ENCODE measurements around the gene ZNF496.

ZNF496 gene

GRCh38 chr1:247347477-247348222, 16.0 kb upstream of the ZNF496 start:
- peak; percentile 18 to 52 for ATAC-seq (replicated peaks)
- Mint-ChIP-seq H3K27ac (no peak overlapping the region), H3K9me3 (peaks cover 2 to 3% of the 10 kb centered on the region in 2 donors), H3K4me3 (peak overlapping the region in 1 of 2 donors; percentile 55), H3K27me3 (peaks cover 7% of the 10 kb centered on the region in 2 donors), H3K4me1 (peaks cover 2 to 18% of the 10 kb centered on the region in 2 donors), H3K36me3 (peaks cover 5 to 8% of the 10 kb centered on the region in 2 donors)
- no peak for DNase-seq

DNA sequence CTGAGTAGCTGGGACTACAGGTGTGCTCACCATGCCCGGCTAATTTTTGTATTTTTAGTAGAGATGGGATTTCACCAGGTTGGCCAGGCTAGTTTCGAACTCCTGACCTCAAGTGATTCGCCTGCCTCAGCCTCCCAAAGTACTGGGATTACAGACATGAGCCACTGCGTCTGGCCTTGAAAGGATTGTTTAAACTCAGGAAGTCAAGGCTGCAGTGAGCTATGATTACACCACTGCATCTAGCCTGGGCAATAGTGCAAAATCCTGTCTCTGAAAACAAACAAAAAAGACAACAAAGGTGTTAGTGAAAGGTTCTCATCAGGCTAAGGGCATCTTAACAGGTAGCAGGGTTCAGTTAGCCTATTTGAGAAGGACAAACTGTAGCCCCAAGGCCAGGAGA, 14.2 kb upstream of the ZNF496 start:
- peaks cover 2 to 3% of the 10 kb centered on the region in 2 donors for H3K9me3 Mint-ChIP-seq

GRCh38 chr1:247343801-247344200, 12.1 kb upstream of the ZNF496 start:
- no peak for DNase-seq
- H3K4me1 Mint-ChIP-seq = peaks cover 8 to 15% of the 10 kb centered on the region in 2 donors

More for the DNA sequence above, 14.2 kb upstream of the ZNF496 start:
- ATAC-seq (replicated peaks) (no peak), DNase-seq (no peak)
- Mint-ChIP-seq H3K4me1 (peaks cover 8 to 20% of the 10 kb centered on the region in 2 donors), H3K27ac (no peak overlapping the region), H3K27me3 (peaks cover 7% of the 10 kb centered on the region in 2 donors), H3K36me3 (peaks cover 5 to 11% of the 10 kb centered on the region in 2 donors), H3K4me3 (no peak overlapping the region)

GRCh38 chr1:247338723-247339275, 7.1 kb upstream of the ZNF496 start:
- peaks cover 8 to 26% of the 10 kb centered on the region in 2 donors for H3K36me3 Mint-ChIP-seq
- no peak overlapping the region for H3K4me3 Mint-ChIP-seq
- no peaks in the 10 kb centered on the region for H3K27me3 Mint-ChIP-seq
- no peak for ATAC-seq (replicated peaks)
- H3K4me1 Mint-ChIP-seq = peaks cover 25 to 32% of the 10 kb centered on the region in 2 donors
- DNase-seq = no peak
- no peak overlapping the region for H3K27ac Mint-ChIP-seq
- no peaks in the 10 kb centered on the region for H3K9me3 Mint-ChIP-seq

More at GRCh38 chr1:247343801-247344200, 12.1 kb upstream of the ZNF496 start:
- Mint-ChIP-seq H3K9me3 (no peaks in the 10 kb centered on the region), H3K36me3 (peaks cover 0 to 8% of the 10 kb centered on the region in 2 donors), H3K27me3 (no peaks in the 10 kb centered on the region), H3K27ac (no peak overlapping the region), H3K4me3 (no peak overlapping the region)
- no peak for ATAC-seq (replicated peaks)

GRCh38 chr1:247337961-247338360, 6.3 kb upstream of the ZNF496 start:
- ATAC-seq (replicated peaks) (no peak), DNase-seq (no peak)
- Mint-ChIP-seq H3K27ac (no peak overlapping the region), H3K9me3 (no peaks in the 10 kb centered on the region), H3K27me3 (no peaks in the 10 kb centered on the region), H3K4me1 (peaks cover 27% of the 10 kb centered on the region in 2 donors), H3K36me3 (peaks cover 9 to 29% of the 10 kb centered on the region in 2 donors), H3K4me3 (no peak overlapping the region)

GRCh38 chr1:247337250-247337746, 5.6 kb upstream of the ZNF496 start:
- no peak for ATAC-seq (replicated peaks)
- DNase-seq = no peak
- Mint-ChIP-seq H3K27ac (no peak overlapping the region), H3K4me3 (no peak overlapping the region), H3K27me3 (no peaks in the 10 kb centered on the region), H3K9me3 (no peaks in the 10 kb centered on the region), H3K4me1 (peaks cover 27 to 28% of the 10 kb centered on the region in 2 donors), H3K36me3 (peaks cover 9 to 31% of the 10 kb centered on the region in 2 donors)

- Mint-ChIP-seq H3K9me3 (no peaks in the 10 kb centered on the region), H3K4me3 (no peak overlapping the region), H3K27me3 (no peaks in the 10 kb centered on the region), H3K36me3 (peaks cover 9 to 29% of the 10 kb centered on the region in 2 donors), H3K4me1 (peaks cover 24 to 29% of the 10 kb centered on the region in 2 donors), H3K27ac (no peak overlapping the region)
- DNase-seq (no peak), ATAC-seq (replicated peaks) (no peak)
Observed at GRCh38 chr1:247336390-247336789, 4.7 kb upstream of the ZNF496 start.

DNA sequence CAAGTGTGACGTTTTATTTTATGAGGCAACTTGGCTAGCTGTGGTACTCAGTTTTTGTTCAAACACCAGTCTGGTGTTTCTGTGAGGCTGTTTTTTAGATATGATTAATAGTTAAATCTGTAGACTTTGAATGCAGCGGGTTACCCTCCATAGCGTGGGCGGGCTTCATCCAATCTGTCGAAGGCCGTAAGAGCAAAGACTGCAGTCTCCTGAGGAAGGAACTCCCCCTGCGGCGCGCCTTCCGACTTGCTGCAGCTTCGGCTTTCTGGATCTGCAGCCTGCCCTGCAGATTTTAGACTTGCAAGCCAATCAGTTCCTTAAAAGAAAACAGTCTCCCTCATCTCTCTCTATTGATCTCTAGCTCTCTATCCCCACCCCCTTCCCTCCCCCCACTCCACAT, 4.2 kb upstream of the ZNF496 start:
- H3K27ac Mint-ChIP-seq = no peak overlapping the region
- H3K4me3 Mint-ChIP-seq = no peak overlapping the region
- no peak for ATAC-seq (replicated peaks)
- no peak for DNase-seq
- H3K4me1 Mint-ChIP-seq = peaks cover 26 to 29% of the 10 kb centered on the region in 2 donors
- H3K27me3 Mint-ChIP-seq = no peaks in the 10 kb centered on the region
- H3K9me3 Mint-ChIP-seq = no peaks in the 10 kb centered on the region
- H3K36me3 Mint-ChIP-seq = peaks cover 9 to 28% of the 10 kb centered on the region in 2 donors

GRCh38 chr1:247334378-247335133, 2.9 kb upstream of the ZNF496 start:
- Mint-ChIP-seq H3K27me3 (peaks cover 0 to 5% of the 10 kb centered on the region in 2 donors), H3K27ac (no peak overlapping the region), H3K4me1 (peaks cover 34 to 41% of the 10 kb centered on the region in 2 donors), H3K9me3 (no peaks in the 10 kb centered on the region), H3K4me3 (no peak overlapping the region), H3K36me3 (peaks cover 13 to 35% of the 10 kb centered on the region in 2 donors)
- no peak for ATAC-seq (replicated peaks)
- DNase-seq = no peak

DNA sequence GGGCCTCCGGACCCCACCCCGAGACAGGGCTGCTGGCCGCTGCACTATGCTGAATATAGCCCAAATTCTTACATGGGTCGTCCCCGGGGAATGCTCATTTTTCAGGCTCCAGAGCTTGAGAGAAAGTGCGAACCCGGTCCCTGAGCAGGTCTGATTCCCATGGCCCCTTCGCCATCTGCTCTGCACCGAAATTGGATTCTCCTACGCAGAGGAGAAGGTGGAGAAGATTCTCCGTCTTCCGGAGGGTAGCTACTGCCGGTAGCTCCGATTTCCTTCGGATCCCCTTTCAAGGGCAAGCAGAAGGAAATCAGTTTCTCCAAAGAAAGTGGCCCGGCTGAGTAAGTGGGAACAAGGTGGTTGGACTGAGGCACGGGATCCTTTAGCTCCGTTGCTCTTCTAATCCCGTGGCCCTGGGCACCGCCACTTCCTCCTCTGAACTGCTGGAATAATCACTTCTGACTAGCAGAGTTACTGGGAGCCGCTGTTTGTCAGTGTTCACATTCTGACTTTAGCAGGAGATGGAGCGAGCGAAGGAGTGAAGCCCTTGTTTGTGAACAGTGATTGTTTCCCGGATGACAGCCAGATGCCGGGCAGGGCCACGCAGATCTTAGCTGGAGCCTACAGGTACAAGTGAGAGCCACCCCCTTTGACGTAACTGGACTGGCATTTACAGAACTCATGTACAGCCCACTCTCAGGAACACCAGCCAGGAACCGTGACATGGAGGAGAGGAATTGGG, 1.1 kb upstream of the ZNF496 start:
- ATAC-seq (replicated peaks) (no peak), DNase-seq (no peak)
- H3K27me3 Mint-ChIP-seq = peaks cover 0 to 5% of the 10 kb centered on the region in 2 donors
- H3K9me3 Mint-ChIP-seq = no peaks in the 10 kb centered on the region
- peaks cover 34 to 41% of the 10 kb centered on the region in 2 donors for H3K4me1 Mint-ChIP-seq
- peak overlapping the region; percentile 81 to 97 for H3K4me3 Mint-ChIP-seq
- H3K27ac Mint-ChIP-seq = peak overlapping the region; percentile 86
- H3K36me3 Mint-ChIP-seq = peaks cover 13 to 49% of the 10 kb centered on the region in 2 donors

- Mint-ChIP-seq H3K9me3 (no peaks in the 10 kb centered on the region), H3K27me3 (peaks cover 0 to 5% of the 10 kb centered on the region in 2 donors), H3K4me3 (peak overlapping the region; percentile 81 to 97), H3K4me1 (peaks cover 31 to 41% of the 10 kb centered on the region in 2 donors), H3K27ac (peak overlapping the region; percentile 86), H3K36me3 (peaks cover 15 to 47% of the 10 kb centered on the region in 2 donors)
- DNase-seq (peak; percentile 36), ATAC-seq (replicated peaks) (peak; percentile 61 to 68)
Observed at GRCh38 chr1:247332215-247332622, 552 bp upstream of the ZNF496 start.

- Mint-ChIP-seq H3K4me3 (peak overlapping the region; percentile 96 to 97), H3K9me3 (no peaks in the 10 kb centered on the region), H3K36me3 (peaks cover 19 to 53% of the 10 kb centered on the region in 2 donors), H3K4me1 (peaks cover 33 to 44% of the 10 kb centered on the region in 2 donors), H3K27ac (peak overlapping the region; percentile 94), H3K27me3 (peaks cover 0 to 5% of the 10 kb centered on the region in 2 donors)
- peak; percentile 64 for DNase-seq
- peak; percentile 68 to 75 for ATAC-seq (replicated peaks)
Observed at GRCh38 chr1:247331172-247331524, 519 bp downstream of the ZNF496 start.

- peaks cover 0 to 5% of the 10 kb centered on the region in 2 donors for H3K27me3 Mint-ChIP-seq
- no peaks in the 10 kb centered on the region for H3K9me3 Mint-ChIP-seq
- ATAC-seq (replicated peaks) (no peak), DNase-seq (no peak)
- peaks cover 33 to 40% of the 10 kb centered on the region in 2 donors for H3K4me1 Mint-ChIP-seq
- peak overlapping the region; percentile 94 for H3K27ac Mint-ChIP-seq
- peaks cover 20 to 55% of the 10 kb centered on the region in 2 donors for H3K36me3 Mint-ChIP-seq
- H3K4me3 Mint-ChIP-seq = peak overlapping the region; percentile 96 to 97
Observed at GRCh38 chr1:247330548-247331171, 1.0 kb downstream of the ZNF496 start.

Measured in stimulated activated naive B cell treated with anti-CD40 and anti-IgM and Interleukin-4, amounts not matched to agents 10 μg/mL and 1 μg/mL and 100 μg/mL, for 72 hours (primary cell).